Measurements from ENCODE around the gene ARID5A. TPM values are rescaled to one million over a fixed set of nuclear protein-coding genes. Genes with fewer than 3 reads are reported as not detected.

The ARID5A gene
- total RNA-seq, 1 donor from 2014 or later = 32.8 TPM

- H3K9me3 ChIP-seq = no peaks in the 10 kb centered on the region
- H3K4me3 ChIP-seq = no peak overlapping the region
- no peaks in the 10 kb centered on the region for H3K4me1 ChIP-seq
- no peak for ATAC-seq
- TF ChIP-seq CTCF (IDR thresholded peaks at IDR 0.05) = no peak
- H3K36me3 ChIP-seq = no peaks in the 10 kb centered on the region
- H3K27ac ChIP-seq = no peak overlapping the region
- no peaks in the 10 kb centered on the region for H3K27me3 ChIP-seq
- intact Hi-C loops (cut with DNase I) = no loop called here
- peak; percentile 7 for DNase-seq
Observed at GRCh38 chr2:96520231-96520630, 16.3 kb upstream of the ARID5A start.

- intact Hi-C loops (cut with DNase I) = no loop called here
- H3K36me3 ChIP-seq = no peaks in the 10 kb centered on the region
- no peak overlapping the region for H3K4me3 ChIP-seq
- no peaks in the 10 kb centered on the region for H3K27me3 ChIP-seq
- no peak for DNase-seq
- no peak for TF ChIP-seq CTCF (IDR thresholded peaks at IDR 0.05)
- no peak for ATAC-seq
- no peaks in the 10 kb centered on the region for H3K9me3 ChIP-seq
- H3K27ac ChIP-seq = no peak overlapping the region
- H3K4me1 ChIP-seq = no peaks in the 10 kb centered on the region
Observed at GRCh38 chr2:96520697-96521096, 15.9 kb upstream of the ARID5A start.

- intact Hi-C loops (cut with DNase I) = no loop called here
Observed at GRCh38 chr2:96521219-96521618, 15.3 kb upstream of the ARID5A start.

GRCh38 chr2:96522304-96523203 lies 14.0 kb upstream of the ARID5A start:
- Histone ChIP-seq H3K27me3 (no peaks in the 10 kb centered on the region), H3K36me3 (no peaks in the 10 kb centered on the region), H3K4me1 (peaks cover 8% of the 10 kb centered on the region), H3K4me3 (no peak overlapping the region), H3K27ac (no peak overlapping the region), H3K9me3 (no peaks in the 10 kb centered on the region)
- no peak for TF ChIP-seq CTCF (IDR thresholded peaks at IDR 0.05)
- ATAC-seq (no peak), DNase-seq (peak; percentile 45)
- intact Hi-C loops (cut with DNase I) = no loop called here

More at GRCh38 chr2:96521219-96521618, 15.3 kb upstream of the ARID5A start:
- H3K27me3 ChIP-seq = no peaks in the 10 kb centered on the region
- no peaks in the 10 kb centered on the region for H3K36me3 ChIP-seq
- H3K4me3 ChIP-seq = no peak overlapping the region
- no peak for TF ChIP-seq CTCF (IDR thresholded peaks at IDR 0.05)
- ATAC-seq (no peak), DNase-seq (no peak)
- no peaks in the 10 kb centered on the region for H3K9me3 ChIP-seq
- no peaks in the 10 kb centered on the region for H3K4me1 ChIP-seq
- no peak overlapping the region for H3K27ac ChIP-seq

GRCh38 chr2:96523659-96524481 lies 12.7 kb upstream of the ARID5A start:
- Histone ChIP-seq H3K36me3 (no peaks in the 10 kb centered on the region), H3K4me1 (peaks cover 21% of the 10 kb centered on the region), H3K9me3 (no peaks in the 10 kb centered on the region), H3K27me3 (no peaks in the 10 kb centered on the region), H3K27ac (no peak overlapping the region), H3K4me3 (no peak overlapping the region)
- DNase-seq (peak; percentile 48), ATAC-seq (no peak)
- intact Hi-C loops (cut with DNase I) = no loop called here
- TF ChIP-seq CTCF (IDR thresholded peaks at IDR 0.05) = no peak

All from upper lobe of right lung (tissue), 1 donor.